DND-41 (cell line): ENCODE measurements around the gene TMEM178B.

ENCODE experiments used
- ATAC-seq: fragments of 200-7000 bp; cut with Tn5 transposase; 3 replicates; pipeline ENCODE4 v1.9.1; 2021; ENCODE audit warnings: low read depth; ENCODE audit not compliant: insufficient read depth
- DNase-seq: peaks from one replicate; pipeline ENCODE4 v3.0.0-alpha.2; 2020
- H2AFZ ChIP-seq: 2 replicates; pipeline ENCODE4 v1.6.0; 2012; ENCODE audit warnings: low read depth, low read length
- H3K27ac ChIP-seq: 2 replicates; pipeline ENCODE4 v1.5.1; 2012; ENCODE audit warnings: low read length, inconsistent platforms
- H3K27me3 ChIP-seq: fragments of 200-600 bp; sonication (generic); 2 replicates; pipeline ENCODE4 v1.6.0; 2012; ENCODE audit warnings: low read length, mild to moderate bottlenecking, inconsistent platforms; ENCODE audit not compliant: insufficient read depth, poor library complexity
- H3K36me3 ChIP-seq: 2 replicates; pipeline ENCODE4 v1.5.1; 2012; ENCODE audit warnings: low read length, inconsistent platforms; ENCODE audit not compliant: insufficient read depth
- H3K4me1 ChIP-seq: 2 replicates; pipeline ENCODE4 v1.5.1; 2012; ENCODE audit warnings: mild to moderate bottlenecking, low read length; ENCODE audit not compliant: insufficient read depth
- H3K4me2 ChIP-seq: 2 replicates; pipeline ENCODE4 v1.6.0; 2012; ENCODE audit warnings: mild to moderate bottlenecking, moderate library complexity, low read length, inconsistent platforms; ENCODE audit not compliant: insufficient read depth
- H3K4me3 ChIP-seq, 2 experiments: fragments of 200-600 bp in 1 of 2; shearing (Covaris generic) in 1 of 2; 2 replicates each; pipeline ENCODE4 v1.5.1; 2012 to 2016; ENCODE audit warnings: inconsistent platforms in 2 of 2, low read length in 2 of 2, mild to moderate bottlenecking in 2 of 2, low read depth in 1 of 2, moderate library complexity in 1 of 2
- H3K79me2 ChIP-seq: 2 replicates; pipeline ENCODE4 v1.6.0; 2012; ENCODE audit warnings: low read length, inconsistent platforms; ENCODE audit not compliant: insufficient read depth
- H3K9ac ChIP-seq: 2 replicates; pipeline ENCODE4 v1.6.0; 2012; ENCODE audit warnings: low read depth, mild to moderate bottlenecking, inconsistent platforms, low read length, moderate library complexity
- H3K9me3 ChIP-seq: 2 replicates; pipeline ENCODE4 v1.5.1; 2012; ENCODE audit warnings: low read length, moderate library complexity, mild to moderate bottlenecking, inconsistent platforms; ENCODE audit not compliant: insufficient read depth, severe bottlenecking
- H4K20me1 ChIP-seq: 2 replicates; pipeline ENCODE4 v1.6.0; 2012; ENCODE audit warnings: low read length; ENCODE audit not compliant: insufficient read depth
- CTCF ChIP-seq: IDR thresholded peaks from 2 replicates; pipeline ENCODE4 v1.5.1; 2012; ENCODE audit warnings: borderline replicate concordance, low read length, moderate library complexity, mild to moderate bottlenecking; ENCODE audit not compliant: poor library complexity, severe bottlenecking; ENCODE audit errors: extremely low read depth
- EZH2 ChIP-seq: IDR thresholded peaks from 3 replicates; pipeline ENCODE4 v1.6.1; 2012; ENCODE audit warnings: borderline replicate concordance, low read depth, mild to moderate bottlenecking, moderate library complexity, low read length, inconsistent platforms; ENCODE audit not compliant: severe bottlenecking

The TMEM178B gene

GRCh38 chr7:141362580-141363435 is 288.9 kb downstream of the TMEM178B start:
- H3K9ac ChIP-seq, result no peak overlapping the region
- H2AFZ ChIP-seq, result no peak overlapping the region
- no peaks in the 10 kb centered on the region for H3K36me3 ChIP-seq
- H3K4me1 ChIP-seq, result no peaks in the 10 kb centered on the region
- no peaks in the 10 kb centered on the region for H3K79me2 ChIP-seq
- TF ChIP-seq EZH2, result no peak
- no peak for TF ChIP-seq CTCF
- no peak for DNase-seq
- no peaks in the 10 kb centered on the region; the same call in 1 of the 2 replicates for H4K20me1 ChIP-seq
- H3K4me2 ChIP-seq, result no peak overlapping the region
- H3K4me3 ChIP-seq, result no peak overlapping the region
- H3K27me3 ChIP-seq, result peaks cover 8% of the 10 kb centered on the region
- no peak for ATAC-seq
- no peak overlapping the region for H3K27ac ChIP-seq
- no peaks in the 10 kb centered on the region for H3K9me3 ChIP-seq

GRCh38 chr7:141363748-141364147 is 289.9 kb downstream of the TMEM178B start:
- H3K4me3 ChIP-seq, result no peak overlapping the region
- H3K27ac ChIP-seq, result no peak overlapping the region
- H3K9ac ChIP-seq, result no peak overlapping the region
- H3K27me3 ChIP-seq, result peaks cover 9% of the 10 kb centered on the region
- no peaks in the 10 kb centered on the region for H3K36me3 ChIP-seq
- H3K4me2 ChIP-seq, result no peak overlapping the region
- no peaks in the 10 kb centered on the region for H3K9me3 ChIP-seq
- H3K4me1 ChIP-seq, result no peaks in the 10 kb centered on the region
- TF ChIP-seq CTCF (no peak), EZH2 (no peak)
- no peak for DNase-seq
- no peaks in the 10 kb centered on the region for H3K79me2 ChIP-seq
- H2AFZ ChIP-seq, result no peak overlapping the region
- no peaks in the 10 kb centered on the region; the same call in 1 of the 2 replicates for H4K20me1 ChIP-seq
- no peak for ATAC-seq

GRCh38 chr7:141366091-141366621 is 292.3 kb downstream of the TMEM178B start:
- no peak for TF ChIP-seq CTCF
- TF ChIP-seq EZH2, result no peak
- no peaks in the 10 kb centered on the region for H3K9me3 ChIP-seq
- ATAC-seq (no peak), DNase-seq (no peak)
- no peaks in the 10 kb centered on the region for H3K79me2 ChIP-seq
- H3K4me2 ChIP-seq, result no peak overlapping the region
- H3K9ac ChIP-seq, result no peak overlapping the region
- H3K4me3 ChIP-seq, result no peak overlapping the region
- no peaks in the 10 kb centered on the region for H3K36me3 ChIP-seq
- no peak overlapping the region for H2AFZ ChIP-seq
- no peak overlapping the region for H3K27ac ChIP-seq
- H3K27me3 ChIP-seq, result peaks cover 14% of the 10 kb centered on the region
- H3K4me1 ChIP-seq, result no peaks in the 10 kb centered on the region
- no peaks in the 10 kb centered on the region; the same call in 1 of the 2 replicates for H4K20me1 ChIP-seq
